GM23248 (cell line): ENCODE results near the gene TMEM250. TPM values are rescaled to one million over a fixed set of nuclear protein-coding genes. Genes with fewer than 3 reads are reported as not detected.
"Not testable (repeated sequence)": the region's sequence is repeated elsewhere in the genome, so short reads cannot be mapped to it uniquely, and the experiment has no call there.

ENCODE experiments used
- DNase-seq: peaks from one replicate; pipeline ENCODE4 v3.0.0-alpha.2; 2015
- H2AFZ ChIP-seq: fragments of 200-600 bp; sonication (generic); 2 replicates; pipeline ENCODE4 v1.6.1; 2016; ENCODE audit warnings: antibody characterized with exemption
- H3F3A ChIP-seq: fragments of 200-600 bp; sonication (generic); 2 replicates; pipeline ENCODE4 v1.6.1; 2016; ENCODE audit warnings: mild to moderate bottlenecking, antibody characterized with exemption, mixed run types; ENCODE audit not compliant: insufficient read depth
- H3K27ac ChIP-seq: fragments of 200-600 bp; sonication (generic); 2 replicates; pipeline ENCODE4 v1.5.1; 2016; ENCODE audit warnings: mild to moderate bottlenecking
- H3K27me3 ChIP-seq: fragments of 200-600 bp; sonication (generic); replicated peaks from 2 replicates; pipeline ENCODE4 v1.6.1; 2016; ENCODE audit warnings: mild to moderate bottlenecking; ENCODE audit not compliant: insufficient read depth
- H3K36me3 ChIP-seq: fragments of 200-600 bp; sonication (generic); 2 replicates; pipeline ENCODE4 v1.6.1; 2016; ENCODE audit warnings: low read depth, mild to moderate bottlenecking
- H3K4me1 ChIP-seq: fragments of 200-600 bp; sonication (generic); 2 replicates; pipeline ENCODE4 v1.6.1; 2016; ENCODE audit warnings: mild to moderate bottlenecking; ENCODE audit not compliant: insufficient read depth
- H3K4me2 ChIP-seq: fragments of 200-600 bp; sonication (generic); one replicate; pipeline ENCODE4 v1.6.1; 2016; ENCODE audit warnings: mild to moderate bottlenecking; ENCODE audit not compliant: unreplicated experiment
- H3K4me3 ChIP-seq: fragments of 200-600 bp; sonication (generic); 2 replicates; pipeline ENCODE4 v1.5.1; 2016; ENCODE audit warnings: mild to moderate bottlenecking
- H3K79me2 ChIP-seq: fragments of 200-600 bp; sonication (generic); 2 replicates; pipeline ENCODE4 v1.6.1; 2016; ENCODE audit warnings: mild to moderate bottlenecking; ENCODE audit not compliant: insufficient read depth
- H3K9ac ChIP-seq: fragments of 200-600 bp; sonication (generic); 2 replicates; pipeline ENCODE4 v1.6.1; 2016; ENCODE audit warnings: mild to moderate bottlenecking
- H3K9me2 ChIP-seq: fragments of 200-600 bp; sonication (generic); 2 replicates; pipeline ENCODE4 v1.6.1; 2016; ENCODE audit warnings: mixed run types, mild to moderate bottlenecking, moderate library complexity; ENCODE audit not compliant: insufficient read depth
- H3K9me3 ChIP-seq: fragments of 200-600 bp; sonication (generic); one replicate; pipeline ENCODE4 v1.6.1; 2017; ENCODE audit warnings: low read depth
- H4K20me1 ChIP-seq: fragments of 200-600 bp; sonication (generic); 2 replicates; pipeline ENCODE4 v1.6.0; 2016; ENCODE audit not compliant: insufficient read depth
- EZH2 ChIP-seq: fragments of 200-600 bp; sonication (generic); IDR thresholded peaks from 2 replicates; pipeline ENCODE4 v1.6.1; 2018; ENCODE audit warnings: antibody characterized with exemption, mild to moderate bottlenecking; ENCODE audit not compliant: insufficient read depth, poor library complexity, severe bottlenecking
- EZH2phosphoT487 ChIP-seq: fragments of 200-600 bp; sonication (generic); IDR thresholded peaks from 2 replicates; pipeline ENCODE4 v1.6.1; 2018; ENCODE audit warnings: antibody characterized with exemption, moderate library complexity, mild to moderate bottlenecking, low read depth; ENCODE audit not compliant: insufficient read depth
- WGBS, 2 experiments: methylation state at CpG; one replicate each; pipeline ENCODE4 v1.1.6; 2015 to 2017; ENCODE audit warnings: low lambda C conversion rate in 2 of 2, low coverage in 1 of 2; ENCODE audit errors: missing lambda C conversion rate in 2 of 2; 5-methylcytosine and 5-hydroxymethylcytosine counted together
- in situ Hi-C: fragments of 300-500 bp; cut with MboI; formaldehyde crosslinking; loops from 2 replicates; pipeline ENCODE4 v1.15.0; 2020
- polyA plus RNA-seq: library from polyadenylated mRNA; unstranded; fragments of >200 nt; fragmentation: Nextera tagmentation; extraction: Ambion mirVana; gene quantifications from 2 replicates; pipeline ENCODE4 v1.2.1, GENCODE V29; 2016
- total RNA-seq: library from RNA; depleted of rRNA; stranded (reverse); fragments of >200 nt; shearing (Covaris generic); gene quantifications from 2 replicates; pipeline ENCODE4 v1.2.3, GENCODE V29; 2014

Gene TMEM250
- total and polyA plus RNA-seq, 2 experiments from 2014 or later, result 25.9 to 69.7 TPM

DNA sequence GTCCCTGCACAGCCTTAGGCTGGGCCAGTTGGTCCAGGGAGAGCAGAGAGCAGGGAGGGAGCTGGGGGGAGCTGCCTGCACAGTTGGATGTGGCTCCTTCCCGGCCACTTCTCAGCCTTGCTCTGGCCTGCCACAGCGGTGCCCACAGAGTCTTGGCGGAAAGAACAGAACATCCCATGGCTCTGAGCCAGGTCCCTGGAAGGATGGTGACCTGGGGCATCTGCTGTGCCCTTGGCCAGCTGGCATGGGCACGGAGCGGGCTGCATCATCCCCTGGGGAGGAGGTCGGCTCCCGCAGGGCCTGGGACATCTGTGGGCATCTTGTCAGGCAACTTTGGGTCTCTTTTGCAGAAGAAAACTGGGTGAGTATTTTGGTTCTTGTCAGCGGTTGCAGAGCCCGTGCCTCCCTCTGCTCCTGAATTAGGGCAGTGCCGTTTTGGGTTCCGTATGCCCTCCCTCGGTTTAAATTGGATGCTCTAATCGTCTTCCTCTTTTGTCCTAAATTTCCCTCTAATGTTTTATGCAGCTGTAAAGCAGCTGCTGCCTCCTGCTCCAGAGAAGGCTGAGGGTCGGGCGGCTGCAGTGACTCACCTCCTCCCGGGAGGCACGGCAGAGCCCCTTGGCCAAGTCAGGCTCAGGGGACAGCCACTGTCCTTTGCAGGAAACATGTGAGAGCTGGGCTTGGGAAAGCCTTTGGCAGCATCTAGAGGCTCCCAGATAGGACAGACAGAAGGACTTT, 13.1 kb downstream of the TMEM250 start:
- H3K4me2 ChIP-seq, result no peak overlapping the region
- H2AFZ ChIP-seq, result no peak overlapping the region
- H3K4me1 ChIP-seq, result peaks cover 12% of the 10 kb centered on the region
- WGBS, 2 experiments, result 14% methylated on average over 16 to 17 of the region's 17 CpGs
- no peaks in the 10 kb centered on the region for H4K20me1 ChIP-seq
- H3K9ac ChIP-seq, result no peak overlapping the region
- no peaks in the 10 kb centered on the region for H3K9me3 ChIP-seq
- H3K36me3 ChIP-seq, result no peaks in the 10 kb centered on the region
- no peak overlapping the region for H3K27ac ChIP-seq
- no peaks in the 10 kb centered on the region for H3K9me2 ChIP-seq
- no peaks in the 10 kb centered on the region for H3K27me3 ChIP-seq
- in situ Hi-C loops, result no loop called here
- TF ChIP-seq EZH2 (no peak), EZH2phosphoT487 (no peak)
- DNase-seq, result peak; percentile 19
- no peaks in the 10 kb centered on the region for H3K79me2 ChIP-seq
- no peaks in the 10 kb centered on the region for H3F3A ChIP-seq
- H3K4me3 ChIP-seq, result no peak overlapping the region

DNA sequence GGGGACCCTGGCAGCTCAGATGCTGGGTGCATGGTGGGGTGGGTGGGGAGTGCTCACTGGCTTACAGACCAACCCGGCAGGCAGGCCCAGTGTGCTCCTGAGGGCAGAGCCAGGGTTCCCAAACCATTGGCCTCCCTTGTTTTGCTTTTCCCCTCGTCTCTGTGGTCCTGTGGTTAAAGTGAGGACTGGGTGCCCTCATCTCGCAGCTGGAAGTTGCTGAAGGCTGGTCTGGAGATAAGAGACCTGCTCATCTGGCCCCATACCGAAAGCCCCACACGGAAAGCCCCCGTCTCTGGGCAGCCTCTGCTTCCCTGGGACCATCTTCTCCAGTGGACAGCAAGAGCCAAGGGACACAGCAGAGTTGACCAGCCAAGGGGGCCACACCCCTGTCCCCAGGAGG, 13.8 kb downstream of the TMEM250 start:
- H3K79me2 ChIP-seq, result no peaks in the 10 kb centered on the region
- in situ Hi-C loops, result no loop called here
- no peaks in the 10 kb centered on the region for H3K9me2 ChIP-seq
- H3K4me2 ChIP-seq, result no peak overlapping the region
- H3K27ac ChIP-seq, result no peak overlapping the region
- H3F3A ChIP-seq, result no peaks in the 10 kb centered on the region
- no peaks in the 10 kb centered on the region for H3K27me3 ChIP-seq
- H3K9ac ChIP-seq, result no peak overlapping the region
- TF ChIP-seq EZH2 (no peak), EZH2phosphoT487 (no peak)
- no peaks in the 10 kb centered on the region for H3K36me3 ChIP-seq
- no peak overlapping the region for H2AFZ ChIP-seq
- H3K4me1 ChIP-seq, result peaks cover 8% of the 10 kb centered on the region
- H3K9me3 ChIP-seq, result no peaks in the 10 kb centered on the region
- no peaks in the 10 kb centered on the region for H4K20me1 ChIP-seq
- no peak for DNase-seq
- H3K4me3 ChIP-seq, result no peak overlapping the region
- WGBS, 2 experiments, result 76 to 82% methylated on average over 5 to 6 of the region's 6 CpGs

DNA sequence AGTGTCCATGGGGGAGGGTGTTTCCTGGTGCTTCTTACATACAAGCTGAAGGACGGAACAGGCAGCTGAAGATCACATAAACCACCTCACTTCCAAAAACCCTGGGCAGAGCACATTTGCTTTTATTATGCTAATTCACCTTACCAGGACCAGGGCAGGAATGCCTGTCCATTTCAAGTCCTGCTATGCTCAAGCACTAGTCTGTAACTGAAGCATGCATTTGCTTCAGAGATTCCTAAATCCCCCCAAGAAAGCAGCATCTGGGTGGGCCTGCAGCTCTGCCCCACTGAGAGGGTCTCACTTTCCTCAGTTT, 14.2 kb downstream of the TMEM250 start:
- Histone ChIP-seq H3K9ac (no peak overlapping the region), H4K20me1 (no peaks in the 10 kb centered on the region), H2AFZ (no peak overlapping the region), H3K79me2 (no peaks in the 10 kb centered on the region), H3K36me3 (no peaks in the 10 kb centered on the region), H3K27ac (no peak overlapping the region), H3K9me3 (no peaks in the 10 kb centered on the region), H3K9me2 (no peaks in the 10 kb centered on the region), H3F3A (no peaks in the 10 kb centered on the region), H3K4me2 (no peak overlapping the region), H3K27me3 (no peaks in the 10 kb centered on the region), H3K4me1 (peaks cover 6% of the 10 kb centered on the region; the same call in 1 of the 2 replicates), H3K4me3 (no peak overlapping the region)
- WGBS, 2 experiments, result 62 to 73% methylated on average over 1 of the region's 1 CpG
- no peak for DNase-seq
- TF ChIP-seq EZH2 (no peak), EZH2phosphoT487 (no peak)
- in situ Hi-C loops, result no loop called here

DNA sequence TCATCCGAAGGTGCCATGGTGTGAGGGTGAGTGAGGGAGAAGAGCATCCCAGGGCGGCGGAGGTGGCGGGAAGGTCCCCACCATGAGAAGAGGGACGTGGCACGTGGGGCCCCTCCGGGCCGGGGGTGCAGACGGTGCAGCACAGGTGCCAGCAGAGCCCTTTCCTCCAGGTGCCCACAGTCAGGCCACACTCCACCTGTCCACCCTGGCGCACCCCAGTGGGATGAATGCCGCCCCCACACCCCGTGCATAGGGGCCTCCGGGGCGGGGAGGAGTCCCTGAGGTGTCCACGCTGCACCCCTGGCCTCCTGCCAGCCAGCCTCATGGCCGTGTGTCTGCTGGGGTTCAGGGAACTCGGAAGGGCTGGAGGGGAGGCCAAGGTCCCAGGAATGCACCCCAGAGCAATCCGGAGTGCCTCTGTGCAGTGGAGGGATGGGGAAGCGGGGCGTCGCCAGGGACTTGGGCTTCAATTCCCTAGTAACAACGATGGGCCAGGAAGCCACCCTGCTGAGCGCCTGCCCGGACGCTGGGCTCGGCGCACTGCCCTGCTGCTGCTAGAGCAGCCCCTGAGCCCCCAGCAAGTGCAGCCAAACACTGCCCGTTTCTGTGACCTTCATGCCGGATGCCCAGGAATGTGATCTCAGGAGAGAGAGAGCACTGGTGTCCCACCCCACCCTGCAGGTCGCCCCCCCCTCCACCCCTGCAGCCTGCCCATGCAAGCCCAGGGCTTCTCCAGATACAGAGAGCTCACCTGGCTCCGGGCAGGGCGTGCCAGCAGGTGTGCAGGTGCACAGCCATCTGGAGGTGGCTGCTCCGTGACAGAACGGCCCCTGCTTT, 14.8 kb downstream of the TMEM250 start:
- H3K79me2 ChIP-seq, result no peaks in the 10 kb centered on the region
- H3K27ac ChIP-seq, result no peak overlapping the region
- no peak for DNase-seq
- no peaks in the 10 kb centered on the region for H3K9me2 ChIP-seq
- 49 to 53% methylated on average over 17 to 34 of the region's 34 CpGs for WGBS, 2 experiments
- TF ChIP-seq EZH2phosphoT487 (no peak), EZH2 (no peak)
- no peaks in the 10 kb centered on the region for H3K27me3 ChIP-seq
- H3F3A ChIP-seq, result no peaks in the 10 kb centered on the region
- in situ Hi-C loops, result no loop called here
- H3K4me3 ChIP-seq, result no peak overlapping the region
- H3K36me3 ChIP-seq, result no peaks in the 10 kb centered on the region
- H3K4me1 ChIP-seq, result peaks cover 6% of the 10 kb centered on the region; the same call in 1 of the 2 replicates
- H3K4me2 ChIP-seq, result no peak overlapping the region
- no peaks in the 10 kb centered on the region for H4K20me1 ChIP-seq
- no peak overlapping the region for H3K9ac ChIP-seq
- H2AFZ ChIP-seq, result no peak overlapping the region
- H3K9me3 ChIP-seq, result no peaks in the 10 kb centered on the region

DNA sequence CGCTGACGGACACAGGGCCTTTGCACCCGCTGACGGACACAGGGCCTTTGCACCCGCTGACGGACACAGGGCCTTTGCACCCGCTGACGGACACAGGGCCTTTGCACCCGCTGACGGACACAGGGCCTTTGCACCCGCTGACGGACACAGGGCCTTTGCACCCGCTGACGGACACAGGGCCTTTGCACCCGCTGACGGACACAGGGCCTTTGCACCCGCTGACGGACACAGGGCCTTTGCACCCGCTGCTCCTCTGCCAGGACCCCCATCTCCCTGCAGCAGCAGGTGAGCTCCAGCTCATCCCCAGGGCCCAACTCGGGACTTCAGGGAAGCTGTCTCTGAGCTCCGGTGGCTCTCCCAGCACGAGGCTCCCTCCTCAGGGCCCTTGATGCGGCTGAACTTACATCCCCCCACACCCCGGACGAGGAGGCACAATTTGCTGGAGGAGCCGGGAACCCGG, 17.0 kb downstream of the TMEM250 start:
- H3K4me1 ChIP-seq, H3K4me2 ChIP-seq, in situ Hi-C loops, H3K9me3 ChIP-seq, H3K36me3 ChIP-seq, H3K27me3 ChIP-seq, DNase-seq, H3K9ac ChIP-seq, H4K20me1 ChIP-seq, H3K4me3 ChIP-seq, H3K79me2 ChIP-seq, H3K9me2 ChIP-seq, H3K27ac ChIP-seq, H2AFZ ChIP-seq, H3F3A ChIP-seq: not testable (repeated sequence)
- WGBS, 2 experiments, result 66 to 78% methylated on average over 11 to 16 of the region's 27 CpGs
